ENCODE results near the gene ADCY3. TPM values are rescaled to one million over a fixed set of nuclear protein-coding genes. Genes with fewer than 3 reads are reported as not detected.

ADCY3 gene
- total and polyA plus RNA-seq, 2 of the 13 experiments (the other 11 are each of a cell fraction or from before 2014, with no cell fraction given): 0.11 to 0.61 TPM

DNA sequence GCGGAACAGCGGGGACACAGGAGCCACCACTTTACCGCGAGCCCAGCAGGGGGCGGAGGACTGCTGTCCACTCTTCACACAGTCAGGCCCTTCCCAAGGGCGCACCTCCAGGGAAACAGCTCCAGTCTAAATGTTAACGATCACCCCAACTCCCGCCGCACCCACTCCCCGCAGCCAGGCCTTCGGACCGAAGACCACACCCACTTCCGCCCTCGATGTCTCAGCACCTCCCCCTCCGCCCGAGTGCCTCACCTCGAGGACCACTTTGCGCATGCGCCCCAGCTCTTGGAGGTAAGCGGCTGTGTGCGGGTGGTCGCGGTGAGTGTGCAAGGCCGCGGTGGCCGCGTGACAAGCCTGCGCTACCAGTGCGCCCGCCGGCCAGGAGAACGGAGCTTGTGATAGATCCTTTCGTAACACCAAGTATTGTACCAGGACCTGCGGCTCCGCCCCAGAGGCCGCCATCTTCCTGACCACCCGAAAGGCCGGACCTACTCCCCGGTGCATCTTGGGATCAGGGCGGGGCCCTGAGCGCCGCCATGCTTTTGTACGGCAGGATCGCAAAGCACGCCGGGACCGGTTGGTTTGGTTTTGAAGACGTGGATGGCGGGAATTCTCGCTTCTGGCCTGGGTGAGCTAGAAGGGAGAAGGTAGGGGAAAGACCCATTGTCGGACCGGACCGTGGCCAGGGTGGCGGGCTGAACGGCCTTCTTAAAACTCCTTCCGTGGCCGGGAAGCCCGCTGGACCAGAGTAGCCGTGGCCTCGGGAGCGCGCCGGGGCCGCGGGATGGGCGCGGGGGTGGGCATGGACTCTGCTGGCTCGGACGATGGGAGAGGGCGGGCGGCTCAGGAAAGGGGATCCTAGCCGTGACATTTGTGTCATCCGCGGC, 126.9 kb downstream of the ADCY3 start, which contains the start of the genes CENPO and PTRHD1 (continued):
- TF ChIP-seq KIAA2018 (CRISPR knock-in tag; IDR thresholded peaks at IDR 0.05; ENCODE audit: borderline replicate concordance) (0 out of 2 replicates have a peak, but pooled peaks have one; percentile 14), SMAD1 (CRISPR knock-in tag; IDR thresholded peaks at IDR 0.05; ENCODE audit: borderline replicate concordance, low read depth) (peak; percentile 48; the same call in 1 of the 2 replicates), ZNF383 (CRISPR knock-in tag; IDR thresholded peaks at IDR 0.05; ENCODE audit: borderline replicate concordance) (0 out of 2 replicates have a peak, but pooled peaks have one; percentile 43), HOXA5 (CRISPR knock-in tag; IDR thresholded peaks at IDR 0.05) (peak; percentile 59), TBL1XR1 (IDR thresholded peaks at IDR 0.05; ENCODE audit: borderline replicate concordance, low read length, partially characterized antibody) (peak; percentile 44), TARDBP (CRISPR knock-in tag; IDR thresholded peaks at IDR 0.05) (peak; percentile 91), ZNF232 (CRISPR knock-in tag; IDR thresholded peaks at IDR 0.05; ENCODE audit: borderline replicate concordance) (0 out of 2 replicates have a peak, but pooled peaks have one; percentile 22), ZNF816 (CRISPR knock-in tag; IDR thresholded peaks at IDR 0.05; ENCODE audit: borderline replicate concordance) (no peak; the same call in 1 of the 2 replicates), GATAD1 (CRISPR knock-in tag; IDR thresholded peaks at IDR 0.05) (peak; percentile 94)
- TF ChIP-seq, protein P1, sequence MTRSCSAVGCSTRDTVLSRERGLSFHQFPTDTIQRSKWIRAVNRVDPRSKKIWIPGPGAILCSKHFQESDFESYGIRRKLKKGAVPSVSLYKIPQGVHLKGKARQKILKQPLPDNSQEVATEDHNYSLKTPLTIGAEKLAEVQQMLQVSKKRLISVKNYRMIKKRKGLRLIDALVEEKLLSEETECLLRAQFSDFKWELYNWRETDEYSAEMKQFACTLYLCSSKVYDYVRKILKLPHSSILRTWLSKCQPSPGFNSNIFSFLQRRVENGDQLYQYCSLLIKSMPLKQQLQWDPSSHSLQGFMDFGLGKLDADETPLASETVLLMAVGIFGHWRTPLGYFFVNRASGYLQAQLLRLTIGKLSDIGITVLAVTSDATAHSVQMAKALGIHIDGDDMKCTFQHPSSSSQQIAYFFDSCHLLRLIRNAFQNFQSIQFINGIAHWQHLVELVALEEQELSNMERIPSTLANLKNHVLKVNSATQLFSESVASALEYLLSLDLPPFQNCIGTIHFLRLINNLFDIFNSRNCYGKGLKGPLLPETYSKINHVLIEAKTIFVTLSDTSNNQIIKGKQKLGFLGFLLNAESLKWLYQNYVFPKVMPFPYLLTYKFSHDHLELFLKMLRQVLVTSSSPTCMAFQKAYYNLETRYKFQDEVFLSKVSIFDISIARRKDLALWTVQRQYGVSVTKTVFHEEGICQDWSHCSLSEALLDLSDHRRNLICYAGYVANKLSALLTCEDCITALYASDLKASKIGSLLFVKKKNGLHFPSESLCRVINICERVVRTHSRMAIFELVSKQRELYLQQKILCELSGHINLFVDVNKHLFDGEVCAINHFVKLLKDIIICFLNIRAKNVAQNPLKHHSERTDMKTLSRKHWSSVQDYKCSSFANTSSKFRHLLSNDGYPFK (CRISPR knock-in tag; IDR thresholded peaks at IDR 0.05; ENCODE audit: borderline replicate concordance): peak; percentile 99
- TF ChIP-seq, protein P2, sequence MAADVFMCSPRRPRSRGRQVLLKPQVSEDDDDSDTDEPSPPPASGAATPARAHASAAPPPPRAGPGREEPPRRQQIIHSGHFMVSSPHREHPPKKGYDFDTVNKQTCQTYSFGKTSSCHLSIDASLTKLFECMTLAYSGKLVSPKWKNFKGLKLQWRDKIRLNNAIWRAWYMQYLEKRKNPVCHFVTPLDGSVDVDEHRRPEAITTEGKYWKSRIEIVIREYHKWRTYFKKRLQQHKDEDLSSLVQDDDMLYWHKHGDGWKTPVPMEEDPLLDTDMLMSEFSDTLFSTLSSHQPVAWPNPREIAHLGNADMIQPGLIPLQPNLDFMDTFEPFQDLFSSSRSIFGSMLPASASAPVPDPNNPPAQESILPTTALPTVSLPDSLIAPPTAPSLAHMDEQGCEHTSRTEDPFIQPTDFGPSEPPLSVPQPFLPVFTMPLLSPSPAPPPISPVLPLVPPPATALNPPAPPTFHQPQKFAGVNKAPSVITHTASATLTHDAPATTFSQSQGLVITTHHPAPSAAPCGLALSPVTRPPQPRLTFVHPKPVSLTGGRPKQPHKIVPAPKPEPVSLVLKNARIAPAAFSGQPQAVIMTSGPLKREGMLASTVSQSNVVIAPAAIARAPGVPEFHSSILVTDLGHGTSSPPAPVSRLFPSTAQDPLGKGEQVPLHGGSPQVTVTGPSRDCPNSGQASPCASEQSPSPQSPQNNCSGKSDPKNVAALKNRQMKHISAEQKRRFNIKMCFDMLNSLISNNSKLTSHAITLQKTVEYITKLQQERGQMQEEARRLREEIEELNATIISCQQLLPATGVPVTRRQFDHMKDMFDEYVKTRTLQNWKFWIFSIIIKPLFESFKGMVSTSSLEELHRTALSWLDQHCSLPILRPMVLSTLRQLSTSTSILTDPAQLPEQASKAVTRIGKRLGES (CRISPR knock-in tag; IDR thresholded peaks at IDR 0.05; ENCODE audit: borderline replicate concordance): no peak

Measured in HepG2 (cell line).